GM19035 (cell line): ENCODE data around the gene ADGRD1.
"Not testable (repeated sequence)": the region's sequence is repeated elsewhere in the genome, so short reads cannot be mapped to it uniquely, and the experiment has no call there.

Experiments used
- ATAC-seq: cut with Tn5 transposase; IDR thresholded peaks from one replicate; pipeline ENCODE4 v1.9.1; 2021; ENCODE audit not compliant: unreplicated experiment

ADGRD1 gene

GRCh38 chr12:131067981-131068851 is 114.5 kb downstream of the ADGRD1 start:
- ATAC-seq, result no peak

- ATAC-seq, result not testable (repeated sequence)
Observed at GRCh38 chr12:131068926-131069720, 115.4 kb downstream of the ADGRD1 start.

- not testable (repeated sequence) for ATAC-seq
Observed at GRCh38 chr12:131070136-131070535, 116.4 kb downstream of the ADGRD1 start.

- ATAC-seq, result not testable (repeated sequence)
Observed at GRCh38 chr12:131070668-131071067, 117.0 kb downstream of the ADGRD1 start.

- ATAC-seq, result not testable (repeated sequence)
Observed at GRCh38 chr12:131071234-131071820, 117.6 kb downstream of the ADGRD1 start.

- ATAC-seq, result not testable (repeated sequence)
Observed at GRCh38 chr12:131071950-131072349, 118.2 kb downstream of the ADGRD1 start.

GRCh38 chr12:131072451-131073230 is 118.9 kb downstream of the ADGRD1 start:
- ATAC-seq, result no peak

GRCh38 chr12:131074221-131075083 is 120.7 kb downstream of the ADGRD1 start:
- ATAC-seq, result no peak

GRCh38 chr12:131075194-131075593 is 121.5 kb downstream of the ADGRD1 start:
- no peak for ATAC-seq

- ATAC-seq, result no peak
Observed at GRCh38 chr12:131075611-131076010, 121.9 kb downstream of the ADGRD1 start.

GRCh38 chr12:131076296-131076695 is 122.6 kb downstream of the ADGRD1 start:
- ATAC-seq, result no peak

GRCh38 chr12:131076791-131077747 is 123.4 kb downstream of the ADGRD1 start:
- no peak for ATAC-seq

GRCh38 chr12:131077931-131078391 is 124.3 kb downstream of the ADGRD1 start:
- no peak for ATAC-seq

- ATAC-seq, result no peak
Observed at GRCh38 chr12:131082290-131083194, 128.8 kb downstream of the ADGRD1 start.

GRCh38 chr12:131084341-131085011 is 130.8 kb downstream of the ADGRD1 start:
- no peak for ATAC-seq

GRCh38 chr12:131085125-131085815 is 131.6 kb downstream of the ADGRD1 start:
- no peak for ATAC-seq
